Measurements from ENCODE around the gene GPATCH2.
"Not testable (repeated sequence)": the region's sequence is repeated elsewhere in the genome, so short reads cannot be mapped to it uniquely, and the experiment has no call there.

The GPATCH2 gene

GRCh38 chr1:217443845-217444244 lies 187.0 kb downstream of the GPATCH2 start:
- DNase-seq (ENCODE audit: low read depth), result no peak

GRCh38 chr1:217437376-217437775 lies 193.5 kb downstream of the GPATCH2 start:
- no peak for DNase-seq (ENCODE audit: low read depth)

GRCh38 chr1:217435204-217435603 lies 195.7 kb downstream of the GPATCH2 start:
- DNase-seq (ENCODE audit: low read depth), result no peak

GRCh38 chr1:217433664-217434063 lies 197.2 kb downstream of the GPATCH2 start:
- DNase-seq (ENCODE audit: low read depth), result no peak

GRCh38 chr1:217432339-217432738 lies 198.6 kb downstream of the GPATCH2 start:
- DNase-seq (ENCODE audit: low read depth), result no peak

- no peak for DNase-seq (ENCODE audit: low read depth)
These were observed 199.5 kb downstream of the GPATCH2 start for GRCh38 chr1:217431395-217431794.

GRCh38 chr1:217425422-217425821 lies 205.5 kb downstream of the GPATCH2 start:
- DNase-seq (ENCODE audit: low read depth), result no peak

GRCh38 chr1:217419194-217419551 lies 211.7 kb downstream of the GPATCH2 start:
- no peak for DNase-seq (ENCODE audit: low read depth)

- no peak for DNase-seq (ENCODE audit: low read depth)
These were observed 212.4 kb downstream of the GPATCH2 start for GRCh38 chr1:217418269-217419193.

- no peak for DNase-seq (ENCODE audit: low read depth)
These were observed 213.5 kb downstream of the GPATCH2 start for GRCh38 chr1:217417363-217417762.

- no peak for DNase-seq (ENCODE audit: low read depth)
These were observed 223.3 kb downstream of the GPATCH2 start for GRCh38 chr1:217407534-217408001.

GRCh38 chr1:217403026-217403720 lies 227.7 kb downstream of the GPATCH2 start:
- DNase-seq (ENCODE audit: low read depth), result no peak

GRCh38 chr1:217402301-217402700 lies 228.6 kb downstream of the GPATCH2 start:
- no peak for DNase-seq (ENCODE audit: low read depth)

- DNase-seq (ENCODE audit: low read depth), result no peak
These were observed 237.0 kb downstream of the GPATCH2 start for GRCh38 chr1:217393896-217394295.

- DNase-seq (ENCODE audit: low read depth), result no peak
These were observed 238.4 kb downstream of the GPATCH2 start for GRCh38 chr1:217392441-217392840.

GRCh38 chr1:217389895-217390294 lies 241.0 kb downstream of the GPATCH2 start:
- no peak for DNase-seq (ENCODE audit: low read depth)

- no peak for DNase-seq (ENCODE audit: low read depth)
These were observed 242.3 kb downstream of the GPATCH2 start for GRCh38 chr1:217388522-217389065.

- not testable (repeated sequence) for DNase-seq (ENCODE audit: low read depth)
These were observed 249.1 kb downstream of the GPATCH2 start for GRCh38 chr1:217381773-217382172.

GRCh38 chr1:217379804-217380203 lies 251.1 kb downstream of the GPATCH2 start:
- not testable (repeated sequence) for DNase-seq (ENCODE audit: low read depth)

- DNase-seq (ENCODE audit: low read depth), result no peak
These were observed 251.6 kb downstream of the GPATCH2 start for GRCh38 chr1:217379336-217379735.
